ENCODE results near the gene IL1R2.

DNA sequence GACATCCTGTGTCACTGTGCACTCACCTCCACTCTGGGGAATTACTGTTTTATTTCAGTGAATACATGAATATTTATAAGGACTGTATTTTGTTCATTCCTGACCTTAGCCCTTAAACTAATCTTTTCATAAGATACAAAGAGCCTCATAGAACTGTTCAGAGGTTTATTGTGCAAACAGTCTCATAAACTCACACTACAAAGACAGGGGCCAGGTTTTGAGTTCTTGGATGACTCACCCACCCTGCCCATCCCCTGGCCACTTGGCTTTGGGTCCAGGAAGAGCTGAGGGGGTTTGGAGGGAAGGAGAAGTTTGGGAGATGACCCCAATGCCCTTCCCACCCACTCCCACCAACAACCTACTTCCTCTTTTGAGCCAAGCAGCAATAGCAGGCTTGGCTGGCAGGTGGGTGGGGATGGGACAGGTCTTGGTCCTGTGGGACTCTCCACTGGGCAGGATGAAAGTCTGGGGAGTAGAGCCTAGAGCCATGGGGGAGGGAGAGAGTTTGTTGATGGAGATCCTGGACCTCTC, 43.1 kb upstream of the IL1R2 start:
- no peak for TF ChIP-seq POLR2A (IDR thresholded peaks at IDR 0.05)
- TF ChIP-seq, protein P1, sequence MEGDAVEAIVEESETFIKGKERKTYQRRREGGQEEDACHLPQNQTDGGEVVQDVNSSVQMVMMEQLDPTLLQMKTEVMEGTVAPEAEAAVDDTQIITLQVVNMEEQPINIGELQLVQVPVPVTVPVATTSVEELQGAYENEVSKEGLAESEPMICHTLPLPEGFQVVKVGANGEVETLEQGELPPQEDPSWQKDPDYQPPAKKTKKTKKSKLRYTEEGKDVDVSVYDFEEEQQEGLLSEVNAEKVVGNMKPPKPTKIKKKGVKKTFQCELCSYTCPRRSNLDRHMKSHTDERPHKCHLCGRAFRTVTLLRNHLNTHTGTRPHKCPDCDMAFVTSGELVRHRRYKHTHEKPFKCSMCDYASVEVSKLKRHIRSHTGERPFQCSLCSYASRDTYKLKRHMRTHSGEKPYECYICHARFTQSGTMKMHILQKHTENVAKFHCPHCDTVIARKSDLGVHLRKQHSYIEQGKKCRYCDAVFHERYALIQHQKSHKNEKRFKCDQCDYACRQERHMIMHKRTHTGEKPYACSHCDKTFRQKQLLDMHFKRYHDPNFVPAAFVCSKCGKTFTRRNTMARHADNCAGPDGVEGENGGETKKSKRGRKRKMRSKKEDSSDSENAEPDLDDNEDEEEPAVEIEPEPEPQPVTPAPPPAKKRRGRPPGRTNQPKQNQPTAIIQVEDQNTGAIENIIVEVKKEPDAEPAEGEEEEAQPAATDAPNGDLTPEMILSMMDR (IDR thresholded peaks at IDR 0.05) = no peak

Measured in right lobe of liver (tissue), 4 donors.